HepG2 (cell line): ENCODE measurements around the gene ZDHHC24. TPM values are rescaled to one million over a fixed set of nuclear protein-coding genes. Genes with fewer than 3 reads are reported as not detected.

ENCODE experiments used
- CAMTA2 ChIP-seq: sonication (generic); formaldehyde crosslinking; IDR thresholded peaks from 2 replicates; pipeline ENCODE4 v1.4.0; 2020; ENCODE audit warnings: mild to moderate bottlenecking, missing genetic modification reagents, borderline replicate concordance
- GATAD2A ChIP-seq: IDR thresholded peaks from 2 replicates; pipeline ENCODE4 v1.6.1; 2016
- HCFC1 ChIP-seq: fragments of 150-350 bp; IDR thresholded peaks from 2 replicates; pipeline ENCODE4 v1.6.1; 2014; ENCODE audit warnings: low read depth, low read length
- HMGA1 ChIP-seq: sonication (generic); formaldehyde crosslinking; conservative IDR thresholded peaks from 2 replicates; pipeline ENCODE4 v1.4.0; 2020; ENCODE audit warnings: missing genetic modification reagents
- HNF4A ChIP-seq: sonication (generic); formaldehyde crosslinking; IDR thresholded peaks from 2 replicates; pipeline ENCODE4 v1.4.0; 2020; ENCODE audit warnings: missing genetic modification reagents
- MTA1 ChIP-seq: sonication (generic); formaldehyde crosslinking; IDR thresholded peaks from 2 replicates; pipeline ENCODE4 v1.4.0; 2020; ENCODE audit warnings: missing genetic modification reagents, mild to moderate bottlenecking, borderline replicate concordance
- POGZ ChIP-seq: sonication (generic); formaldehyde crosslinking; IDR thresholded peaks from 2 replicates; pipeline ENCODE4 v1.4.0; 2020; ENCODE audit warnings: mild to moderate bottlenecking, missing genetic modification reagents
- PRDM10 ChIP-seq: sonication (generic); formaldehyde crosslinking; IDR thresholded peaks from 2 replicates; pipeline ENCODE4 v1.4.0; 2020; ENCODE audit warnings: low read depth, missing genetic modification reagents
- PTBP1 ChIP-seq: fragments of 200-400 bp; formaldehyde crosslinking; IDR thresholded peaks from 2 replicates; pipeline ENCODE4 v1.6.1; 2018; ENCODE audit warnings: low read length, low read depth; ENCODE audit not compliant: poor library complexity, severe bottlenecking
- REPIN1 ChIP-seq: sonication (generic); formaldehyde crosslinking; IDR thresholded peaks from 2 replicates; pipeline ENCODE4 v1.8.0; 2022; ENCODE audit warnings: missing genetic modification reagents, low read depth, mild to moderate bottlenecking, borderline replicate concordance
- SRSF9 ChIP-seq: fragments of 200-400 bp; formaldehyde crosslinking; IDR thresholded peaks from 2 replicates; pipeline ENCODE4 v1.6.1; 2018; ENCODE audit warnings: borderline replicate concordance, mild to moderate bottlenecking, low read depth, low read length; ENCODE audit not compliant: insufficient read depth, poor library complexity, severe bottlenecking
- XBP1 ChIP-seq: sonication (generic); formaldehyde crosslinking; IDR thresholded peaks from 2 replicates; pipeline ENCODE4 v1.5.0; 2020; ENCODE audit warnings: missing genetic modification reagents
- ZC3H13 ChIP-seq: sonication (generic); formaldehyde crosslinking; IDR thresholded peaks from 2 replicates; pipeline ENCODE4 v1.8.1; 2023; ENCODE audit warnings: mild to moderate bottlenecking, missing genetic modification reagents, moderate library complexity
- ZNF549 ChIP-seq: sonication (generic); formaldehyde crosslinking; IDR thresholded peaks from 2 replicates; pipeline ENCODE4 v1.5.0; 2020; ENCODE audit warnings: missing genetic modification reagents
- ZNF572 ChIP-seq: sonication (generic); formaldehyde crosslinking; IDR thresholded peaks from 2 replicates; pipeline ENCODE4 v1.5.1; 2020; ENCODE audit warnings: mild to moderate bottlenecking, missing genetic modification reagents
- ZNF577 ChIP-seq: sonication (generic); formaldehyde crosslinking; IDR thresholded peaks from 2 replicates; pipeline ENCODE4 v1.4.0; 2020; ENCODE audit warnings: mild to moderate bottlenecking, low read depth, missing genetic modification reagents, borderline replicate concordance
- ZNF646 ChIP-seq: sonication (generic); formaldehyde crosslinking; IDR thresholded peaks from 2 replicates; pipeline ENCODE4 v1.9.0; 2021; ENCODE audit warnings: mild to moderate bottlenecking, missing genetic modification reagents
- ZNF720 ChIP-seq: sonication (generic); formaldehyde crosslinking; IDR thresholded peaks from 2 replicates; pipeline ENCODE4 v1.4.0; 2020; ENCODE audit warnings: missing genetic modification reagents
- ZNF784 ChIP-seq: sonication (generic); formaldehyde crosslinking; IDR thresholded peaks from 2 replicates; pipeline ENCODE4 v1.5.1; 2020; ENCODE audit warnings: missing genetic modification reagents, mild to moderate bottlenecking, borderline replicate concordance
- polyA plus RNA-seq, 8 experiments: library from polyadenylated mRNA; depleted of rRNA in 3 of 8; stranded (reverse) in 7 of 8; unstranded in 1 of 8; fragments of >200 nt; fragmentation: Illumina TruSeq in 4 of 8; extraction: Trizol in 4 of 8; gene quantifications; 2 replicates each; pipeline versions ENCODE4 v1.2.1 to v1.2.3, GENCODE V29; 2011 to 2016; ENCODE audit warnings: low read depth in 4 of 8, missing spikeins in 1 of 8, mixed read lengths in 1 of 8; ENCODE audit not compliant: insufficient read depth in 1 of 8
- total RNA-seq, 5 experiments: library from RNA; depleted of rRNA; stranded (reverse); fragments of >200 nt; fragmentation: Illumina TruSeq; extraction: Trizol; gene quantifications; 2 replicates each; pipeline ENCODE4 v1.2.3, GENCODE V29; 2016; ENCODE audit warnings: low read depth in 1 of 5

ZDHHC24 gene
- total and polyA plus RNA-seq, 2 of the 13 experiments (the other 11 are each of a cell fraction or from before 2014, with no cell fraction given), result 4.3 TPM

GRCh38 chr11:66545701-66546367, at the start of gene ZDHHC24 (continued):
- TF ChIP-seq ZNF646, result no peak
- TF ChIP-seq PTBP1, result no peak
- TF ChIP-seq ZNF549 (CRISPR knock-in tag), result 0 out of 2 replicates have a peak, but pooled peaks have one; percentile 46
- TF ChIP-seq ZNF572 (CRISPR knock-in tag), result no peak
- TF ChIP-seq HMGA1 (CRISPR knock-in tag), result no peak
- TF ChIP-seq SRSF9, result no peak
- TF ChIP-seq HCFC1, result no peak
- TF ChIP-seq POGZ (CRISPR knock-in tag), result 0 out of 2 replicates have a peak, but pooled peaks have one; percentile 34
- TF ChIP-seq XBP1 (CRISPR knock-in tag), result no peak
- TF ChIP-seq REPIN1 (CRISPR knock-in tag), result no peak; the same call in 1 of the 2 replicates
- 0 out of 2 replicates have a peak, but pooled peaks have one; percentile 42 for TF ChIP-seq PRDM10 (CRISPR knock-in tag)
- no peak for TF ChIP-seq ZNF720 (CRISPR knock-in tag)
- no peak; the same call in 1 of the 2 replicates for TF ChIP-seq ZC3H13 (CRISPR knock-in tag)
- no peak for TF ChIP-seq HNF4A (CRISPR knock-in tag)
- peak; percentile 24; the same call in 1 of the 2 replicates for TF ChIP-seq GATAD2A (CRISPR knock-in tag)
- TF ChIP-seq ZNF577 (CRISPR knock-in tag), result no peak
- TF ChIP-seq CAMTA2 (CRISPR knock-in tag), result no peak
- peak; percentile 64; the same call in 1 of the 2 replicates for TF ChIP-seq MTA1 (CRISPR knock-in tag)
- no peak for TF ChIP-seq ZNF784 (CRISPR knock-in tag)
